CD4-positive, alpha-beta T cell (primary cell): ENCODE measurements around the gene APBA2. TPM values are rescaled to one million over a fixed set of nuclear protein-coding genes. Genes with fewer than 3 reads are reported as not detected.

Experiments used
- ATAC-seq: fragments of 200-7000 bp; cut with Tn5 transposase; one replicate; pipeline ENCODE4 v1.10.0; 2022; ENCODE audit warnings: mild to moderate bottlenecking; ENCODE audit not compliant: poor library complexity
- CTCF ChIA-PET: fragments of 350-600 bp; sonication (Branson Sonifier 250); formaldehyde crosslinking; loops from one replicate; lab custom pipeline; 2021; ENCODE audit warnings: antibody characterized with exemption, inconsistent platforms; lab: Charles Lee
- POLR2A ChIA-PET: fragments of 350-600 bp; sonication (Branson Sonifier 250); formaldehyde crosslinking; loops from one replicate; lab custom pipeline; 2021; ENCODE audit warnings: antibody characterized with exemption, inconsistent platforms; lab: Charles Lee
- DNase-seq, 14 experiments: peaks; one replicate each; pipeline ENCODE4 v3.0.0-alpha.2; 2013 to 2020; ENCODE audit warnings: mixed read lengths in 2 of 14
- H3K27ac ChIP-seq, 2 donors: one replicate each; pipeline versions ENCODE4 v1.5.1 to v1.7.0; 2013; ENCODE audit warnings: low read length in 2 of 2, low read depth in 1 of 2, mild to moderate bottlenecking in 1 of 2
- H3K27me3 ChIP-seq, 2 experiments: 1 replicate in 1 of 2; 2 replicates in 1 of 2; pipeline versions ENCODE4 v1.6.1 to v1.7.0; 2013; ENCODE audit warnings: low read length in 2 of 2, control low read depth in 1 of 2, mild to moderate bottlenecking in 1 of 2, moderate library complexity in 1 of 2; ENCODE audit not compliant: insufficient read depth in 2 of 2, control insufficient read depth in 1 of 2
- H3K36me3 ChIP-seq: one replicate; pipeline ENCODE4 v1.6.1; 2013; ENCODE audit warnings: low read length, control low read depth; ENCODE audit not compliant: insufficient read depth
- H3K4me1 ChIP-seq: one replicate; pipeline ENCODE4 v1.6.1; 2013; ENCODE audit warnings: low read length, control low read depth; ENCODE audit not compliant: insufficient read depth
- H3K4me3 ChIP-seq: one replicate; pipeline ENCODE4 v1.5.1; 2013; ENCODE audit warnings: mild to moderate bottlenecking, low read length, moderate library complexity
- H3K9me3 ChIP-seq, 2 experiments: 1 replicate in 1 of 2; 2 replicates in 1 of 2; pipeline versions ENCODE4 v1.6.1 to v1.7.0; 2013; ENCODE audit warnings: low read length in 2 of 2, mild to moderate bottlenecking in 2 of 2, control low read depth in 1 of 2, moderate library complexity in 1 of 2; ENCODE audit not compliant: control insufficient read depth in 1 of 2, insufficient read depth in 1 of 2
- H3K27ac Mint-ChIP-seq: one replicate; pipeline ENCODE4 v1.8.0; 2020; ENCODE audit warnings: mixed read lengths
- H3K27me3 Mint-ChIP-seq: one replicate; pipeline ENCODE4 v1.8.0; 2021; ENCODE audit warnings: mixed read lengths
- H3K36me3 Mint-ChIP-seq: one replicate; pipeline ENCODE4 v1.8.0; 2021; ENCODE audit warnings: low read depth, mixed read lengths
- H3K4me1 Mint-ChIP-seq: one replicate; pipeline ENCODE4 v1.8.0; 2021; ENCODE audit warnings: low read depth, mixed read lengths
- H3K4me3 Mint-ChIP-seq: one replicate; pipeline ENCODE4 v1.8.0; 2020; ENCODE audit warnings: mild to moderate bottlenecking, mixed read lengths
- H3K9me3 Mint-ChIP-seq: one replicate; pipeline ENCODE4 v1.8.0; 2020; ENCODE audit warnings: mixed read lengths
- CTCF ChIP-seq: fragments of 200-600 bp; IDR thresholded peaks from one replicate; pipeline ENCODE4 v1.8.0; 2022; ENCODE audit warnings: antibody characterized with exemption, mild to moderate bottlenecking
- intact Hi-C, 2 experiments: fragments of 100-400 bp; cut with DNase I in 1 of 2; cut with micrococcal nuclease in 1 of 2; formaldehyde crosslinking; loops; one replicate each; pipeline versions ENCODE4 v1.15.1 to v1.9.0; 2023 to 2025; cut with DNase I, micrococcal nuclease
- total RNA-seq, 174 experiments: library from RNA in 2 of 174; stranded (reverse) in 2 of 174; gene quantifications; one replicate each; pipeline ENCODE4 v1.2.3 and lab custom pipeline; 2021 to 2026

The APBA2 gene
- total RNA-seq, 2 experiments from 2014 or later = 123 to 126 TPM

- intact Hi-C loops = no loop called here
- no peak overlapping the region for H3K4me3 Mint-ChIP-seq
- peaks cover 20% of the 10 kb centered on the region for H3K36me3 Mint-ChIP-seq
- no peaks in the 10 kb centered on the region for H3K27me3 Mint-ChIP-seq
- ChIA-PET POLR2A (interaction anchor here (1.4 kb wide), 1 partner anchor 9 kb away, joined by 5 read pairs; the partner anchor contains the start of gene APBA2), CTCF (no interaction called here)
- Histone ChIP-seq H3K4me3 (no peak overlapping the region), H3K4me1 (peaks cover 56% of the 10 kb centered on the region), H3K9me3 (no peaks in the 10 kb centered on the region), H3K27me3 (no peaks in the 10 kb centered on the region), H3K27ac (no peak overlapping the region), H3K36me3 (no peaks in the 10 kb centered on the region)
- no peak overlapping the region for H3K27ac Mint-ChIP-seq
- peaks cover 84% of the 10 kb centered on the region for H3K4me1 Mint-ChIP-seq
- H3K9me3 Mint-ChIP-seq = no peaks in the 10 kb centered on the region
- ATAC-seq (no peak), DNase-seq (no peak)
- no peak for TF ChIP-seq CTCF
Observed at GRCh38 chr15:28895146-28895545, 9.4 kb downstream of the APBA2 start.

- no peak for TF ChIP-seq CTCF
- Histone ChIP-seq H3K27ac (no peak overlapping the region), H3K4me1 (peaks cover 55% of the 10 kb centered on the region), H3K9me3 (no peaks in the 10 kb centered on the region), H3K4me3 (no peak overlapping the region), H3K27me3 (no peaks in the 10 kb centered on the region), H3K36me3 (no peaks in the 10 kb centered on the region)
- H3K36me3 Mint-ChIP-seq = peaks cover 20% of the 10 kb centered on the region
- H3K4me1 Mint-ChIP-seq = peaks cover 84% of the 10 kb centered on the region
- POLR2A ChIA-PET = interaction anchor here (1.4 kb wide), 1 partner anchor 10 kb away, joined by 5 read pairs; the partner anchor contains the start of gene APBA2
- DNase-seq (no peak), ATAC-seq (no peak)
- H3K27me3 Mint-ChIP-seq = no peaks in the 10 kb centered on the region
- CTCF ChIA-PET = no interaction called here
- H3K9me3 Mint-ChIP-seq = no peaks in the 10 kb centered on the region
- intact Hi-C loops = no loop called here
- H3K27ac Mint-ChIP-seq = no peak overlapping the region
- no peak overlapping the region for H3K4me3 Mint-ChIP-seq
Observed at GRCh38 chr15:28895566-28895965, 9.8 kb downstream of the APBA2 start.

GRCh38 chr15:28896951-28897350, 11.2 kb downstream of the APBA2 start:
- CTCF ChIA-PET = no interaction called here
- Histone ChIP-seq H3K36me3 (no peaks in the 10 kb centered on the region), H3K4me1 (peaks cover 44% of the 10 kb centered on the region), H3K27me3 (no peaks in the 10 kb centered on the region), H3K4me3 (no peak overlapping the region), H3K27ac (no peak overlapping the region), H3K9me3 (no peaks in the 10 kb centered on the region)
- Mint-ChIP-seq H3K4me1 (peaks cover 75% of the 10 kb centered on the region), H3K36me3 (peaks cover 17% of the 10 kb centered on the region), H3K27me3 (no peaks in the 10 kb centered on the region), H3K9me3 (no peaks in the 10 kb centered on the region), H3K4me3 (no peak overlapping the region), H3K27ac (no peak overlapping the region)
- TF ChIP-seq CTCF = no peak
- ATAC-seq (no peak), DNase-seq (no peak)
- intact Hi-C loops = no loop called here
- POLR2A ChIA-PET = no interaction called here
